PC-3 (cell line): ENCODE measurements around the gene CDC42BPB. TPM values are rescaled to one million over a fixed set of nuclear protein-coding genes. Genes with fewer than 3 reads are reported as not detected.

Experiments used
- ATAC-seq: fragments of 200-7000 bp; cut with Tn5 transposase; 2 replicates; pipeline ENCODE4 v1.9.1; 2020; ENCODE audit warnings: mild to moderate bottlenecking, moderate library complexity
- BruUV-seq: library from RNA; stranded (reverse); fragments of 400-500 nt; replicated peaks from 2 replicates; lab custom pipeline; 2021; lab: Mats Ljungman, UMichigan
- CTCF ChIA-PET: fragments of 300-600 bp; sonication (Branson Sonifier 250); formaldehyde crosslinking; loops from one replicate; lab custom pipeline; 2022; ENCODE audit warnings: antibody characterized with exemption; lab: Charles Lee
- POLR2A ChIA-PET: fragments of 300-600 bp; sonication (Branson Sonifier 250); formaldehyde crosslinking; loops from one replicate; lab custom pipeline; 2022; ENCODE audit warnings: antibody characterized with exemption; ENCODE audit not compliant: unreplicated experiment; lab: Charles Lee
- DNase-seq: peaks from one replicate; pipeline ENCODE4 v3.0.0-alpha.2; 2015
- H2AFZ ChIP-seq: fragments of 300-600 bp; sonication (generic); 2 replicates; pipeline ENCODE4 v1.6.0; 2016; ENCODE audit warnings: antibody characterized with exemption, low read length
- H3F3A ChIP-seq: fragments of 300-600 bp; sonication (generic); one replicate; pipeline ENCODE4 v1.6.0; 2017; ENCODE audit warnings: antibody characterized with exemption, low read length, control low read depth, mild to moderate bottlenecking; ENCODE audit not compliant: unreplicated experiment
- H3K27ac ChIP-seq: fragments of 300-600 bp; sonication (generic); 2 replicates; pipeline ENCODE4 v1.5.1; 2016; ENCODE audit warnings: mild to moderate bottlenecking, low read length
- H3K27me3 ChIP-seq: fragments of 300-600 bp; sonication (generic); 2 replicates; pipeline ENCODE4 v1.6.1; 2016; ENCODE audit warnings: low read length, mixed read lengths
- H3K36me3 ChIP-seq: fragments of 300-600 bp; sonication (generic); 2 replicates; pipeline ENCODE4 v1.6.1; 2016; ENCODE audit warnings: low read depth, mixed run types, low read length, mixed read lengths
- H3K4me1 ChIP-seq: fragments of 300-600 bp; sonication (generic); 2 replicates; pipeline ENCODE4 v1.5.1; 2016; ENCODE audit warnings: low read length; ENCODE audit not compliant: insufficient read depth
- H3K4me2 ChIP-seq: fragments of 300-600 bp; sonication (generic); 2 replicates; pipeline ENCODE4 v1.6.0; 2016; ENCODE audit warnings: low read length
- H3K4me3 ChIP-seq: fragments of 300-600 bp; sonication (generic); 2 replicates; pipeline ENCODE4 v1.5.1; 2016; ENCODE audit warnings: mild to moderate bottlenecking, low read length, mixed read lengths
- H3K79me2 ChIP-seq: fragments of 300-600 bp; sonication (generic); 2 replicates; pipeline ENCODE4 v1.6.1; 2017; ENCODE audit warnings: low read length, mixed read lengths
- H3K9ac ChIP-seq: fragments of 300-600 bp; sonication (generic); 2 replicates; pipeline ENCODE4 v1.6.0; 2016; ENCODE audit warnings: mild to moderate bottlenecking, low read length
- H3K9me2 ChIP-seq: fragments of 300-600 bp; sonication (generic); replicated peaks from 2 replicates; pipeline ENCODE4 v1.6.1; 2016; ENCODE audit warnings: mixed run types, low read length, mixed read lengths
- H3K9me3 ChIP-seq: fragments of 300-600 bp; sonication (generic); 2 replicates; pipeline ENCODE4 v1.6.1; 2016; ENCODE audit warnings: low read length, mixed read lengths
- H4K20me1 ChIP-seq: fragments of 300-600 bp; sonication (generic); 2 replicates; pipeline ENCODE4 v1.6.1; 2016; ENCODE audit warnings: low read length, mixed read lengths
- EZH2 ChIP-seq: fragments of 300-600 bp; sonication (generic); IDR thresholded peaks from one replicate; pipeline ENCODE4 v1.6.1; 2017; ENCODE audit warnings: antibody characterized with exemption, mild to moderate bottlenecking, low read length; ENCODE audit not compliant: unreplicated experiment
- EZH2phosphoT487 ChIP-seq: fragments of 300-600 bp; sonication (generic); IDR thresholded peaks from 2 replicates; pipeline ENCODE4 v1.6.1; 2018; ENCODE audit warnings: mild to moderate bottlenecking, antibody characterized with exemption, low read length, borderline replicate concordance
- intact Hi-C: fragments of 100-400 bp; cut with micrococcal nuclease; formaldehyde crosslinking; loops from 2 replicates; pipeline ENCODE4 v1.9.0; 2023
- total RNA-seq: library from RNA; depleted of rRNA; stranded (reverse); fragments of >200 nt; gene quantifications from 2 replicates; pipeline ENCODE4 v1.2.3, GENCODE V29; 2014
- TF ChIP-seq, protein P1 (sequence below): fragments of 300-600 bp; sonication (generic); conservative IDR thresholded peaks from 2 replicates; pipeline ENCODE4 v1.5.1; 2017; ENCODE audit warnings: antibody characterized with exemption, low read depth, mild to moderate bottlenecking, low read length

The CDC42BPB gene
- total RNA-seq, 1 experiment from 2014 or later = 73.0 TPM

DNA sequence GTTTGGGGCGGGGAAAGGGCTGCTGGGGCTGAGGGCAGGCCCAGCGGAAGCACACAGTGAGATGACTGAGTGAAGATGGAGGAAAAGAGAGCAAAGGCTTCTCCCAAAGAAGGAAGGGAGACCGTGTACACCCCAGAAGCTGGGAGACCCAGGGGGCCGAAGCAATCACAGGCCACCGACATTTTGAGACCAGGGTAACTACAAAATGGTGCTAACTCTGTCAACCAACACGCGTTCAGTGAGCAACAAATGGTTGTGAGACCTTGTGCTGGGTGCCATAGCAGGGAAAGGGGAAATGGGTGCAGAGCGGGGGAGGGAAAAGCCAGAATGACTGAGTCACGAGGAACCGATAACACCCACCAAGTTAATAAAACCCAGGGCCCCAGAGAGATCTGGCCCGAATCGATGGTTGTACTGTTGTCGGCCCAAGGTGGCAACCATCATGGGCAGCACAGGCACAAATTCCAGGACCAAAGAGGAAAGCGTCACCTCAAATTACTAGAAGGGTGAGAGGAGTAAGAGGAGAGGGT is 50.3 kb downstream of the CDC42BPB start:
- H4K20me1 ChIP-seq = no peaks in the 10 kb centered on the region
- H2AFZ ChIP-seq = no peak overlapping the region
- no peak overlapping the region for H3K4me3 ChIP-seq
- no peak for TF ChIP-seq EZH2phosphoT487
- no peak for TF ChIP-seq EZH2
- TF ChIP-seq, protein P1, sequence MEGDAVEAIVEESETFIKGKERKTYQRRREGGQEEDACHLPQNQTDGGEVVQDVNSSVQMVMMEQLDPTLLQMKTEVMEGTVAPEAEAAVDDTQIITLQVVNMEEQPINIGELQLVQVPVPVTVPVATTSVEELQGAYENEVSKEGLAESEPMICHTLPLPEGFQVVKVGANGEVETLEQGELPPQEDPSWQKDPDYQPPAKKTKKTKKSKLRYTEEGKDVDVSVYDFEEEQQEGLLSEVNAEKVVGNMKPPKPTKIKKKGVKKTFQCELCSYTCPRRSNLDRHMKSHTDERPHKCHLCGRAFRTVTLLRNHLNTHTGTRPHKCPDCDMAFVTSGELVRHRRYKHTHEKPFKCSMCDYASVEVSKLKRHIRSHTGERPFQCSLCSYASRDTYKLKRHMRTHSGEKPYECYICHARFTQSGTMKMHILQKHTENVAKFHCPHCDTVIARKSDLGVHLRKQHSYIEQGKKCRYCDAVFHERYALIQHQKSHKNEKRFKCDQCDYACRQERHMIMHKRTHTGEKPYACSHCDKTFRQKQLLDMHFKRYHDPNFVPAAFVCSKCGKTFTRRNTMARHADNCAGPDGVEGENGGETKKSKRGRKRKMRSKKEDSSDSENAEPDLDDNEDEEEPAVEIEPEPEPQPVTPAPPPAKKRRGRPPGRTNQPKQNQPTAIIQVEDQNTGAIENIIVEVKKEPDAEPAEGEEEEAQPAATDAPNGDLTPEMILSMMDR = no peak
- no TSS peak for BruUV-seq
- H3K27me3 ChIP-seq = no peaks in the 10 kb centered on the region
- CTCF ChIA-PET = no interaction called here
- no peak overlapping the region for H3K27ac ChIP-seq
- no peak overlapping the region for H3K4me2 ChIP-seq
- H3K4me1 ChIP-seq = peaks cover 27% of the 10 kb centered on the region
- ATAC-seq (no peak), DNase-seq (no peak)
- POLR2A ChIA-PET = no interaction called here
- no peak overlapping the region for H3K9ac ChIP-seq
- H3F3A ChIP-seq = peaks cover 10% of the 10 kb centered on the region
- peaks cover 46% of the 10 kb centered on the region for H3K79me2 ChIP-seq
- no peaks in the 10 kb centered on the region for H3K9me3 ChIP-seq
- intact Hi-C loops = no loop called here
- H3K36me3 ChIP-seq = peaks cover 32% of the 10 kb centered on the region
- H3K9me2 ChIP-seq = no peaks in the 10 kb centered on the region

DNA sequence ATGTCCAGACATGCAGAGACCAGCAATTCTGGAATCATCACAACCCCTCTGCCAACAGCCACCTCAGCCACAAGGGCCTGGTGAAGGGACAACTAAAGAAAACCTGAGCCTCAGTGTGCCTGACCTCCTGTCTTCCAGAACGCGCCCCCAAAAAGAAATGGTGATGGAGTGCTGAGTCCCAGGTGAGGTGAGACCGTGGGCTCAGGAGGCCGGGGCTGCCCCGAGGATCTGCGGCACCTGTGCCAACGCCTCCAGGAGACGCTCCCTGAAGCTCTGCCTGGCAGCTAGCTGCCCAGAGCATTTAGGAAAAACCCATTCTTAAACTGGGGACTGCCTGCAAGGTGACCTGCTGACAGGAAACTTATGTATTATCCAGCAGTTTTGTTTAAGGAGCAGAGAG is 51.2 kb downstream of the CDC42BPB start:
- Histone ChIP-seq H3K9ac (no peak overlapping the region), H3K79me2 (peaks cover 42% of the 10 kb centered on the region), H3K9me3 (no peaks in the 10 kb centered on the region), H3K4me2 (no peak overlapping the region), H2AFZ (no peak overlapping the region), H3K36me3 (peaks cover 32% of the 10 kb centered on the region), H3K27ac (no peak overlapping the region), H3K9me2 (no peaks in the 10 kb centered on the region), H3K27me3 (no peaks in the 10 kb centered on the region), H3K4me1 (peaks cover 17% of the 10 kb centered on the region), H4K20me1 (no peaks in the 10 kb centered on the region), H3F3A (peaks cover under 1% of the 10 kb centered on the region), H3K4me3 (no peak overlapping the region)
- ChIA-PET CTCF (no interaction called here), POLR2A (interaction anchor here (0.5 kb wide), 1 partner anchor 19 kb away, joined by 8 read pairs; no protein-coding TSS in a partner anchor)
- no peak for DNase-seq
- TF ChIP-seq, protein P1 = no peak
- TF ChIP-seq EZH2 (no peak), EZH2phosphoT487 (no peak)
- no peak for ATAC-seq
- intact Hi-C loops = no loop called here
- BruUV-seq = no TSS peak

DNA sequence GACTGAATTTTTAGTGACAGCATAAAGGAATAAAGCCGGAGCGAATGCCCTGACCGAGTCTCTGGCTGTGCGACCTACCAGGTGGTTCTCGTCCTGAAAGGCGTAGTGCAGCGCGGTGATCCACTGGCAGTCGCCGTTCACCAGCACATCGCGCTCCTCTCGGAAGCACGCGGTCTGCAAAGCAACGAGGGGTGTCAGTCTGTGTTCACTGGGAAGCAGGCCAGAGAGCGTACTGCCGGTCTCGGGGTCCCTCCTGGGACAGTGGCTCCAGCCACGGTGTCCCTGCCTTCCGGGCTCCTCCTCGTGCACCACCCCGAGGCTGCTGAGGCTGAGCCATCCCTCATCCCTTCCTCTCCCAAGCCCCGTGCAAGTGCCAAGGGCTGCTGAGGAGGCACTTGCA is 53.5 kb downstream of the CDC42BPB start:
- ChIA-PET POLR2A (no interaction called here), CTCF (no interaction called here)
- intact Hi-C loops = no loop called here
- no peaks in the 10 kb centered on the region for H3K9me2 ChIP-seq
- DNase-seq = no peak
- peaks cover 9% of the 10 kb centered on the region for H3K4me1 ChIP-seq
- no peak overlapping the region for H3K4me2 ChIP-seq
- no peak overlapping the region for H3K27ac ChIP-seq
- H3K36me3 ChIP-seq = peaks cover 19% of the 10 kb centered on the region; the same call in 1 of the 2 replicates
- no peaks in the 10 kb centered on the region for H3K27me3 ChIP-seq
- H3K4me3 ChIP-seq = no peak overlapping the region
- H3K79me2 ChIP-seq = peaks cover 24% of the 10 kb centered on the region
- no TSS peak for BruUV-seq
- H3K9me3 ChIP-seq = no peaks in the 10 kb centered on the region
- H3F3A ChIP-seq = no peaks in the 10 kb centered on the region
- TF ChIP-seq EZH2 (no peak), EZH2phosphoT487 (no peak)
- TF ChIP-seq, protein P1 = no peak
- no peak for ATAC-seq
- H4K20me1 ChIP-seq = no peaks in the 10 kb centered on the region
- H3K9ac ChIP-seq = no peak overlapping the region
- no peak overlapping the region for H2AFZ ChIP-seq
